Measurements from ENCODE around the gene PDE8A. TPM values are rescaled to one million over a fixed set of nuclear protein-coding genes. Genes with fewer than 3 reads are reported as not detected.

The PDE8A gene
- total and polyA plus RNA-seq, 2 of the 13 experiments (the other 11 are each of a cell fraction or from before 2014, with no cell fraction given): 26.3 to 48.5 TPM

DNA sequence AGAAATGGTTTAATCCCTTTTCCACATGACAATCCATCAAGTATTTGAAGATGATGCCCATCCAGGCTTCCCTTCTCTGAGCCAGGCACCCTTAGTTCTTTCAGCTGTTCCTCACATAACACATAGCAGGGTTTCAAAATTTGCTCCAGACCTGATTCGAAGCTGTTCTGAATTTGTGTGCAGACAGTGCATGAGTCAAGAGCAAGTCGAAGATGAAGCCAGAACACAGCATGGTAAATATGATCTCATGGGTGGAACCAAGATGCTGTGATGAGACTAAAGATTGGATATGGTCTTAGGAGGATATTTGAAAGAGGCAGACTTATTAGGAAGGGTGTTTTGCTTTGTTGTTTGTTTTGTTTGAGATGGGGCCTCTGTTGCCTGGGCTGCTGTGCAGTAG is 32.6 kb upstream of the PDE8A start:
- H3K27ac ChIP-seq (ENCODE audit: extremely low read length, insufficient read depth, low read length): no peak overlapping the region

More for the DNA sequence above, 32.6 kb upstream of the PDE8A start:
- Histone ChIP-seq H2AFZ (ENCODE audit: low read length) (no peak overlapping the region), H3K79me2 (ENCODE audit: insufficient read depth, low read length) (no peaks in the 10 kb centered on the region), H3K27me3 (ENCODE audit: control insufficient read depth in 1 of 2, insufficient read depth in 2 of 2, low read length in 2 of 2) (peaks cover 0 to 5% of the 10 kb centered on the region in 2 experiments; a peak in 2 of 5 replicates), H3K4me1 (ENCODE audit: insufficient read depth, low read length) (peaks cover 48% of the 10 kb centered on the region), H3K4me3 (replicated peaks in 1 of 3; ENCODE audit: insufficient read depth in 1 of 3, low read depth in 2 of 3, low read length in 3 of 3) (no peak overlapping the region), H3K36me3 (replicated peaks in 1 of 2; ENCODE audit: control insufficient read depth in 1 of 2, insufficient read depth in 2 of 2, low read length in 2 of 2) (no peaks in the 10 kb centered on the region), H4K20me1 (ENCODE audit: insufficient read depth, low read length) (no peaks in the 10 kb centered on the region), H3K4me2 (ENCODE audit: low read depth, low read length) (no peak overlapping the region), H3K9ac (ENCODE audit: insufficient read depth, low read depth, low read length) (no peak overlapping the region), H3K9me3 (ENCODE audit: low read length) (no peaks in the 10 kb centered on the region)
- ATAC-seq (no peak), DNase-seq (ENCODE audit: low spot score) (no peak), FAIRE-seq (no peak)
- WGBS (ENCODE audit: low lambda C conversion rate): 55% methylated on average over 2 of the region's 2 CpGs
- TF ChIP-seq SMARCC2 (IDR thresholded peaks at IDR 0.05): no peak
- no peak for TF ChIP-seq RAD51 (IDR thresholded peaks at IDR 0.05; ENCODE audit: borderline replicate concordance)
- TF ChIP-seq ZNF225 (CRISPR knock-in tag; IDR thresholded peaks at IDR 0.05): no peak
- TF ChIP-seq SMYD3 (CRISPR knock-in tag; IDR thresholded peaks at IDR 0.05): no peak
- no peak for TF ChIP-seq SKI (IDR thresholded peaks at IDR 0.05; ENCODE audit: partially characterized antibody)
- no peak for TF ChIP-seq ZBED4 (CRISPR knock-in tag; IDR thresholded peaks at IDR 0.05; ENCODE audit: borderline replicate concordance)
- TF ChIP-seq, protein P1, sequence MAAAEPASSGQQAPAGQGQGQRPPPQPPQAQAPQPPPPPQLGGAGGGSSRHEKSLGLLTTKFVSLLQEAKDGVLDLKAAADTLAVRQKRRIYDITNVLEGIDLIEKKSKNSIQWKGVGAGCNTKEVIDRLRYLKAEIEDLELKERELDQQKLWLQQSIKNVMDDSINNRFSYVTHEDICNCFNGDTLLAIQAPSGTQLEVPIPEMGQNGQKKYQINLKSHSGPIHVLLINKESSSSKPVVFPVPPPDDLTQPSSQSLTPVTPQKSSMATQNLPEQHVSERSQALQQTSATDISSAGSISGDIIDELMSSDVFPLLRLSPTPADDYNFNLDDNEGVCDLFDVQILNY (CRISPR knock-in tag; conservative IDR thresholded peaks at IDR 0.05): no peak
- no peak for TF ChIP-seq ZHX1 (CRISPR knock-in tag; IDR thresholded peaks at IDR 0.05; ENCODE audit: low read depth)
- TF ChIP-seq ZNF780A (CRISPR knock-in tag; IDR thresholded peaks at IDR 0.05): no peak
- no peak for TF ChIP-seq PHB2 (IDR thresholded peaks at IDR 0.05; ENCODE audit: partially characterized antibody)
- TF ChIP-seq ZNF644 (CRISPR knock-in tag; IDR thresholded peaks at IDR 0.05; ENCODE audit: low read depth): no peak
- no peak for TF ChIP-seq ZNF564 (CRISPR knock-in tag; IDR thresholded peaks at IDR 0.05)
- TF ChIP-seq ZNF543 (CRISPR knock-in tag; IDR thresholded peaks at IDR 0.05): no peak
- TF ChIP-seq SP5 (CRISPR knock-in tag; IDR thresholded peaks at IDR 0.05; ENCODE audit: borderline replicate concordance, low read depth): no peak
- TF ChIP-seq ZC3H4 (CRISPR knock-in tag; IDR thresholded peaks at IDR 0.05; ENCODE audit: borderline replicate concordance): no peak
- no peak for TF ChIP-seq ZNF878 (CRISPR knock-in tag; IDR thresholded peaks at IDR 0.05)
- TF ChIP-seq ZNF746 (CRISPR knock-in tag; IDR thresholded peaks at IDR 0.05): no peak
- TF ChIP-seq SIX1 (CRISPR knock-in tag; IDR thresholded peaks at IDR 0.05; ENCODE audit: borderline replicate concordance): no peak
- BruUV-seq (replicated peaks): no TSS peak
- ChIA-PET CTCF (ENCODE audit: low intra/inter-chr PET ratio, low total read pairs) (no interaction called here), POLR2A (no interaction called here)
- intact Hi-C loops (cut with micrococcal nuclease; ENCODE audit: unreplicated experiment) (no loop called here), in situ Hi-C loops (cut with HindIII; ENCODE audit: extremely low pct_ligation_motif_present, low pct_unique_long_range_greater_than_20kb) (no loop called here)
